H1 (cell line): Measurements from ENCODE around the gene CMSS1. TPM values are rescaled to one million over a fixed set of nuclear protein-coding genes. Genes with fewer than 3 reads are reported as not detected.

Experiments
- CTCF ChIA-PET: fragments of 300-600 bp; sonication (Branson Sonifier 250); formaldehyde crosslinking; loops from one replicate; lab custom pipeline; 2021; ENCODE audit not compliant: partially characterized antibody; lab: Charles Lee
- POLR2A ChIA-PET: fragments of 300-600 bp; sonication (Branson Sonifier 250); formaldehyde crosslinking; loops from one replicate; lab custom pipeline; 2021; ENCODE audit warnings: inconsistent platforms; ENCODE audit not compliant: partially characterized antibody; lab: Charles Lee
- DNase-seq, 2 experiments: peaks; one replicate each; pipeline versions ENCODE4 v3.0.0 to v3.0.0-alpha.2; 2010 to 2022; ENCODE audit warnings: low spot score in 2 of 2, low read depth in 1 of 2, mixed read lengths in 1 of 2
- FAIRE-seq: peaks from 2 replicates; lab custom pipeline; 2011; peaks lifted over from hg19 to GRCh38; lab: Jason Lieb, UNC
- H2AFZ ChIP-seq: 2 replicates; pipeline ENCODE4 v1.8.1; 2012; ENCODE audit warnings: low read length, inconsistent platforms
- H2AK5ac ChIP-seq: 2 replicates; pipeline ENCODE4 v1.6.1; 2013; ENCODE audit warnings: low read depth, low read length
- H2BK120ac ChIP-seq: replicated peaks from 2 replicates; pipeline ENCODE3; 2013; ENCODE audit warnings: low read depth, low read length, inconsistent platforms
- H2BK12ac ChIP-seq: 2 replicates; pipeline ENCODE4 v1.6.1; 2013; ENCODE audit warnings: low read depth, low read length
- H2BK15ac ChIP-seq: 2 replicates; pipeline ENCODE4 v1.6.1; 2013; ENCODE audit warnings: low read length
- H2BK20ac ChIP-seq: 2 replicates; pipeline ENCODE4 v1.6.1; 2013; ENCODE audit warnings: low read length
- H2BK5ac ChIP-seq: 2 replicates; pipeline ENCODE4 v1.6.1; 2013; ENCODE audit warnings: low read depth, low read length
- H3K14ac ChIP-seq: 2 replicates; pipeline ENCODE4 v1.6.1; 2013; ENCODE audit warnings: inconsistent platforms; ENCODE audit not compliant: insufficient read length
- H3K18ac ChIP-seq: 2 replicates; pipeline ENCODE4 v1.6.1; 2013; ENCODE audit warnings: low read length; ENCODE audit errors: extremely low read depth
- H3K23ac ChIP-seq: 2 replicates; pipeline ENCODE4 v1.6.1; 2013; ENCODE audit warnings: inconsistent platforms; ENCODE audit not compliant: insufficient read length
- H3K23me2 ChIP-seq: 2 replicates; pipeline ENCODE4 v1.6.1; 2013; ENCODE audit warnings: low read depth, low read length
- H3K27ac ChIP-seq: 2 replicates; pipeline ENCODE4 v1.6.1; 2011; ENCODE audit warnings: low read depth, low read length, inconsistent platforms
- H3K27me3 ChIP-seq, 4 experiments: replicated peaks in 1 of 4; 1 replicate in 1 of 4; 2 replicates in 3 of 4; pipeline versions ENCODE4 v1.6.1 to v1.8.1; 2011 to 2013; ENCODE audit warnings: low read length in 3 of 4, mild to moderate bottlenecking in 3 of 4, inconsistent platforms in 2 of 4, mixed read lengths in 2 of 4, moderate library complexity in 1 of 4; ENCODE audit not compliant: control insufficient read depth in 3 of 4, insufficient read depth in 3 of 4; ENCODE audit errors: extremely low read depth in 1 of 4
- H3K36me3 ChIP-seq, 4 experiments: 2 replicates each; pipeline versions ENCODE4 v1.6.1 to v1.8.1; 2011 to 2013; ENCODE audit warnings: mild to moderate bottlenecking in 4 of 4, low read length in 3 of 4, moderate library complexity in 2 of 4, control low read depth in 1 of 4, inconsistent platforms in 1 of 4; ENCODE audit not compliant: insufficient read depth in 4 of 4, control insufficient read depth in 2 of 4
- H3K4ac ChIP-seq: replicated peaks from 2 replicates; pipeline ENCODE3; 2013; ENCODE audit warnings: low read length, low read depth, mixed read lengths, inconsistent platforms; ENCODE audit not compliant: insufficient read length
- H3K4me1 ChIP-seq, 4 experiments: replicated peaks in 1 of 4; 1 replicate in 1 of 4; 2 replicates in 3 of 4; pipeline versions ENCODE4 v1.6.1 to v1.8.1; 2011 to 2013; ENCODE audit warnings: low read length in 3 of 4, inconsistent platforms in 2 of 4, mixed read lengths in 1 of 4; ENCODE audit not compliant: insufficient read depth in 4 of 4, control insufficient read depth in 3 of 4
- H3K4me2 ChIP-seq, 2 experiments: 2 replicates each; pipeline versions ENCODE4 v1.6.1 to v1.8.1; 2011 to 2013; ENCODE audit warnings: low read depth in 2 of 2, low read length in 2 of 2, control low read depth in 1 of 2, inconsistent platforms in 1 of 2, mild to moderate bottlenecking in 1 of 2; ENCODE audit not compliant: insufficient read depth in 1 of 2
- H3K4me3 ChIP-seq, 4 experiments: fragments of 200-600, 300-600 bp in 1 of 4; sonication (generic), shearing (Covaris generic), sonication (Bioruptor Twin) in 1 of 4; 2 replicates each; pipeline versions ENCODE4 v1.5.1 to v1.8.1; 2011 to 2016; ENCODE audit warnings: low read length in 4 of 4, low read depth in 3 of 4, control low read depth in 2 of 4, inconsistent platforms in 2 of 4, mild to moderate bottlenecking in 2 of 4, mixed read lengths in 1 of 4, moderate library complexity in 1 of 4; ENCODE audit not compliant: insufficient read depth in 2 of 4; ENCODE audit errors: extremely low read depth in 1 of 4
- H3K56ac ChIP-seq: replicated peaks from 2 replicates; pipeline ENCODE3; 2013; ENCODE audit warnings: low read depth, mild to moderate bottlenecking, mixed read lengths, low read length, inconsistent platforms; ENCODE audit not compliant: insufficient read length
- H3K79me1 ChIP-seq: 2 replicates; pipeline ENCODE4 v1.6.1; 2013; ENCODE audit warnings: low read depth, low read length, control low read depth
- H3K79me2 ChIP-seq, 2 experiments: 2 replicates each; pipeline versions ENCODE4 v1.6.1 to v1.8.1; 2012 to 2013; ENCODE audit warnings: low read length in 2 of 2, mild to moderate bottlenecking in 2 of 2, inconsistent platforms in 1 of 2; ENCODE audit not compliant: insufficient read depth in 2 of 2, control insufficient read depth in 1 of 2
- H3K9ac ChIP-seq, 4 experiments: replicated peaks in 1 of 4; 1 replicate in 1 of 4; 2 replicates in 3 of 4; pipeline versions ENCODE4 v1.6.1 to v1.8.1; 2011 to 2013; ENCODE audit warnings: low read depth in 3 of 4, low read length in 3 of 4, control low read depth in 2 of 4, mild to moderate bottlenecking in 2 of 4, moderate library complexity in 2 of 4, inconsistent platforms in 1 of 4; ENCODE audit errors: extremely low read depth in 1 of 4
- H3K9me3 ChIP-seq, 2 experiments: 2 replicates each; pipeline versions ENCODE4 v1.6.1 to v1.8.1; 2012 to 2013; ENCODE audit warnings: mild to moderate bottlenecking in 2 of 2, moderate library complexity in 2 of 2, control low read depth in 1 of 2, inconsistent platforms in 1 of 2, low read depth in 1 of 2, low read length in 1 of 2, mixed read lengths in 1 of 2; ENCODE audit not compliant: insufficient read depth in 2 of 2
- H4K20me1 ChIP-seq, 2 experiments: replicated peaks in 1 of 2; 2 replicates each; pipeline versions ENCODE3 to v1.8.1; 2011 to 2013; ENCODE audit warnings: inconsistent platforms in 2 of 2, low read length in 2 of 2, mild to moderate bottlenecking in 1 of 2; ENCODE audit not compliant: insufficient read depth in 2 of 2, control insufficient read depth in 1 of 2
- H4K5ac ChIP-seq: 2 replicates; pipeline ENCODE4 v1.6.1; 2013; ENCODE audit warnings: low read length, low read depth, mixed read lengths, inconsistent platforms; ENCODE audit not compliant: insufficient read length
- H4K8ac ChIP-seq: 2 replicates; pipeline ENCODE4 v1.8.0; 2013; ENCODE audit warnings: mild to moderate bottlenecking, moderate library complexity, low read length, inconsistent platforms; ENCODE audit not compliant: insufficient read depth; ENCODE audit errors: extremely low read depth
- H4K91ac ChIP-seq: replicated peaks from 2 replicates; pipeline ENCODE3; 2013; ENCODE audit warnings: low read length, mixed read lengths, inconsistent platforms; ENCODE audit not compliant: insufficient read length
- ASH2L ChIP-seq: fragments of 200-600, 300-600 bp; sonication (generic); IDR thresholded peaks from one replicate; pipeline ENCODE4 v1.7.1; 2017; ENCODE audit warnings: low read length
- CREB1 ChIP-seq: IDR thresholded peaks from 2 replicates; pipeline ENCODE4 v1.6.1; 2012; ENCODE audit warnings: inconsistent platforms
- FOSL1 ChIP-seq: IDR thresholded peaks from 2 replicates; pipeline ENCODE4 v1.6.1; 2011; ENCODE audit warnings: mild to moderate bottlenecking, low read depth, low read length, moderate library complexity; ENCODE audit not compliant: insufficient read depth
- GABPA ChIP-seq: IDR thresholded peaks from 2 replicates; pipeline ENCODE4 v1.6.1; 2011; ENCODE audit warnings: mild to moderate bottlenecking, low read length, moderate library complexity, borderline replicate concordance; ENCODE audit not compliant: insufficient read depth
- SIRT6 ChIP-seq: IDR thresholded peaks from one replicate; pipeline ENCODE4 v1.7.1; 2012; ENCODE audit warnings: low read length, inconsistent platforms
- SP2 ChIP-seq: IDR thresholded peaks from 2 replicates; pipeline ENCODE4 v1.6.1; 2012; ENCODE audit warnings: mild to moderate bottlenecking, low read length, inconsistent platforms
- USF2 ChIP-seq: IDR thresholded peaks from 2 replicates; pipeline ENCODE4 v1.6.1; 2011; ENCODE audit warnings: low read length, improper control_type of control experiment
- WGBS, 2 experiments: shearing (Covaris generic) in 1 of 2; methylation state at CpG; one replicate each; pipeline versions ENCODE4 v1.1.6 to v1.1.7; 2013 to 2015; ENCODE audit warnings: low lambda C conversion rate in 2 of 2, mixed read lengths in 2 of 2, inconsistent platforms in 1 of 2, low coverage in 1 of 2, missing lambda C conversion rate in 1 of 2; ENCODE audit not compliant: insufficient replicate concordance in 2 of 2, insufficient coverage in 1 of 2, insufficient read length in 1 of 2; ENCODE audit errors: extremely low coverage in 1 of 2, missing lambda C conversion rate in 1 of 2; 5-methylcytosine and 5-hydroxymethylcytosine counted together
- polyA plus RNA-seq, 7 experiments: library from polyadenylated mRNA; depleted of rRNA in 3 of 7; stranded (reverse) in 5 of 7; unstranded in 2 of 7; fragments of >200 nt in 5 of 7; fragments of 200-250 nt in 2 of 7; gene quantifications; 1 replicate in 5 of 7; 2 replicates in 1 of 7; 4 replicates in 1 of 7; pipeline versions ENCODE4 v1.2.1 to v1.2.3, GENCODE V29; 2011 to 2013; ENCODE audit warnings: missing spikeins in 2 of 7, mixed read lengths in 2 of 7
- total RNA-seq: library from RNA; stranded (reverse); fragmentation: NEBNext Ultra II Directional; extraction: Animal tissue kit (Norgen Biotek cat#: 25700); gene quantifications from 2 replicates; pipeline ENCODE4 v1.2.1, GENCODE V29; 2021
- TF ChIP-seq, protein P1 (sequence below), 3 experiments: IDR thresholded peaks; 1 replicate in 2 of 3; 2 replicates in 1 of 3; pipeline versions ENCODE4 v1.5.1 to v1.6.1; 2011; ENCODE audit warnings: low read length in 3 of 3, mild to moderate bottlenecking in 3 of 3, inconsistent platforms in 2 of 3, low read depth in 1 of 3, moderate library complexity in 1 of 3; ENCODE audit not compliant: insufficient read depth in 1 of 3; ENCODE audit errors: control extremely low read depth in 1 of 3

The CMSS1 gene
- total and polyA plus RNA-seq, 2 of the 8 experiments (the other 6 are each of a cell fraction or from before 2014, with no cell fraction given): 15.2 to 75.1 TPM

DNA sequence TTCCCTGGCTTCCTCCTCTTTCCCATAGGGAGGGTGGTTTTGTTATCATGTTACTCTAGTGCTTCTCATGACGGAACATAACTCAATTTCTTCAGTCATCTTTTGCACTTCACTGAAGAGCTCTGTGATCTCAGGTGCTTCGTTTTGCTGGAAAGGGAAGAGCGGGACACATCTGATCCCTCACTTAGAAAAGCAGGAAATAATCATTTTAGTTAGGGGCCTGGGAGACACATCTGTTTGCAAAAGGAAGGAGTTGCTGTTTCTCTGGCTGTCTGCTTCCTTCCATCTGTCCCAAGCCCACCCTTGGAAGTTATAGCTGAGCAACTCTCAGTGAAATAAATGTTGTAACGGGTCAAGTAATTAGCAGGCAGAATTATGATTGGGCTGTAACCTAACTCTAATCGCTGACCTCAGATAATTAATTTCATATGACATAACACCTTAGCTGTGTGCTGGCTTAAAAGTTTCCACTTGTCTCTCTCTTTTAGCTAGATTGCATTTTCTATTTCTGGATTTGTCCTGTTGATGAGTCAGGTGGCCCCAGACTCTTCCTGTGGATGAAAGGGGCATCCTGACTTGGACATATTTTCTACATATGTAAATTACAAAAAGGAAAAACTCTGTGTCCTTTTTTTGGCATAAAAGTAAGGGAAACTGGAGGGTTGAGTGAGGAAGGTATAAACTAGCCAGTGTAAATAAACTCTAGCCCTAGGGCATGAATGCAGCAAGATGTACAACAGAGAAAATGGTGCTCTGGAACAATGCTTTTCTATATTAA lies 307.7 kb downstream of the CMSS1 start:
- Histone ChIP-seq H3K9ac (no peak overlapping the region), H3K4me1 (peaks cover 0 to 2% (median under 1%) of the 10 kb centered on the region in 4 experiments; a peak in 1 of 7 replicates), H4K20me1 (no peaks in the 10 kb centered on the region), H4K8ac (no peak overlapping the region), H3K14ac (no peak overlapping the region), H3K23me2 (no peaks in the 10 kb centered on the region), H3K9me3 (no peaks in the 10 kb centered on the region), H3K4ac (no peak overlapping the region), H2BK20ac (no peak overlapping the region), H2BK12ac (no peak overlapping the region), H2BK5ac (no peak overlapping the region), H4K91ac (no peak overlapping the region), H3K27me3 (no peaks in the 10 kb centered on the region), H4K5ac (no peak overlapping the region), H2BK15ac (no peak overlapping the region), H3K18ac (no peak overlapping the region), H2BK120ac (no peak overlapping the region), H3K23ac (no peak overlapping the region), H2AK5ac (no peak overlapping the region), H3K4me2 (no peak overlapping the region), H3K36me3 (no peaks in the 10 kb centered on the region), H3K79me1 (no peaks in the 10 kb centered on the region), H3K79me2 (no peaks in the 10 kb centered on the region), H3K4me3 (no peak overlapping the region), H3K27ac (no peak overlapping the region), H3K56ac (no peak overlapping the region), H2AFZ (no peak overlapping the region)
- TF ChIP-seq ASH2L (no peak), CREB1 (no peak), SP2 (no peak), GABPA (no peak), SIRT6 (no peak), FOSL1 (no peak), USF2 (no peak)
- TF ChIP-seq, protein P1, sequence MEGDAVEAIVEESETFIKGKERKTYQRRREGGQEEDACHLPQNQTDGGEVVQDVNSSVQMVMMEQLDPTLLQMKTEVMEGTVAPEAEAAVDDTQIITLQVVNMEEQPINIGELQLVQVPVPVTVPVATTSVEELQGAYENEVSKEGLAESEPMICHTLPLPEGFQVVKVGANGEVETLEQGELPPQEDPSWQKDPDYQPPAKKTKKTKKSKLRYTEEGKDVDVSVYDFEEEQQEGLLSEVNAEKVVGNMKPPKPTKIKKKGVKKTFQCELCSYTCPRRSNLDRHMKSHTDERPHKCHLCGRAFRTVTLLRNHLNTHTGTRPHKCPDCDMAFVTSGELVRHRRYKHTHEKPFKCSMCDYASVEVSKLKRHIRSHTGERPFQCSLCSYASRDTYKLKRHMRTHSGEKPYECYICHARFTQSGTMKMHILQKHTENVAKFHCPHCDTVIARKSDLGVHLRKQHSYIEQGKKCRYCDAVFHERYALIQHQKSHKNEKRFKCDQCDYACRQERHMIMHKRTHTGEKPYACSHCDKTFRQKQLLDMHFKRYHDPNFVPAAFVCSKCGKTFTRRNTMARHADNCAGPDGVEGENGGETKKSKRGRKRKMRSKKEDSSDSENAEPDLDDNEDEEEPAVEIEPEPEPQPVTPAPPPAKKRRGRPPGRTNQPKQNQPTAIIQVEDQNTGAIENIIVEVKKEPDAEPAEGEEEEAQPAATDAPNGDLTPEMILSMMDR (IDR thresholded peaks at IDR 0.05; ENCODE audit: control extremely low read depth in 1 of 3, insufficient read depth in 1 of 3, low read depth in 1 of 3, low read length in 3 of 3): no peak
- ChIA-PET POLR2A (interaction anchor here (1.0 kb wide), 1 partner anchor 9 kb away, joined by 3 read pairs; no protein-coding TSS in a partner anchor), CTCF (interaction anchor here (0.6 kb wide), 1 partner anchor 35 kb away, joined by 3 read pairs; no protein-coding TSS in a partner anchor)
- DNase-seq (no peak), FAIRE-seq (no peak)
- 85% methylated on average over 5 of the region's 5 CpGs; no CpG with 5 or more reads in 1 of the 2 experiments for WGBS, 2 experiments
